ENCODE results near the gene FXYD1. TPM values are rescaled to one million over a fixed set of nuclear protein-coding genes. Genes with fewer than 3 reads are reported as not detected.

The FXYD1 gene
- polyA plus RNA-seq, 3 donors: 16.1 to 22.5 (median 20.2) TPM

- no peak for DNase-seq (ENCODE audit: low read depth in 3 of 3, low spot score in 2 of 3)
Observed at GRCh38 chr19:35178701-35179100, 40.1 kb downstream of the FXYD1 start.

DNA sequence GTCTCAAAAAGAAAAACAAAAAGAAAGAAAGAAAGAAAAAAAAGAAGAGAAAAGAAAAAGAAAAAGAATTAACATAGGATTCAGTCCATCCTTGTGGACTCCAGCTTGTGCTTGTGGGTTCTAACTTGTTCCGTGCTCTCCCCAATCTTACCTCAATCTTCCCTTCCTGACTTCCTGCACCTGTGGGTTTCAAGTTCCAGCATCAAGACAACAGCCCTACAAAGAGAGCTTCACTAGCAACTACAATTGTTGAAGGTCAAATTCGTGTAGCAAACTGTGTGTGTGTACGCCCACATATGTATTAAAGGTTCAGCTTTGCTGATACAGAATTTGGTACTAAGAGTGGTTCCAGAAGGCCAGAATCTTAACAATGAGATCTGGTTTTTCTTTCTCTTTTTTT lies 41.2 kb downstream of the FXYD1 start:
- DNase-seq (ENCODE audit: low read depth in 3 of 3, low spot score in 2 of 3): no peak

DNA sequence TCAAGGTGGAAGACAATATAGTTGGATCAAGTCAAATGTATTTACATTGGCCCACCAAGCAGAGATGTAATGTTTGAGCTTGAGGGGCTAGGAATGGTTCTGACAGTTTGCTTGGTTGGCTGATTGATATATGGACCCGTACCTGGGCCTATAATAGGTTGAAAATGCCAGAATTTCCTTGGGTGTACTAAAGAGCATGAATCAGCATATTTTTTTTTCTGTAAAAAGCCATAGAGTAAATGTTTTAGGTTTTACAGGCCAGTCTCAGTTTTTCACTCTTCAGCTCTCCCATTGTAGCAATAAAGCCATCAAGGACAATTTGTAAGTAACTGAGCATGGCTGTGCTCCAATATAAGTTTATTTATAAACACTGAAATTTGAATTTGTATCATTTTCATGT lies 42.8 kb downstream of the FXYD1 start:
- DNase-seq (ENCODE audit: low read depth in 3 of 3, low spot score in 2 of 3): no peak

DNA sequence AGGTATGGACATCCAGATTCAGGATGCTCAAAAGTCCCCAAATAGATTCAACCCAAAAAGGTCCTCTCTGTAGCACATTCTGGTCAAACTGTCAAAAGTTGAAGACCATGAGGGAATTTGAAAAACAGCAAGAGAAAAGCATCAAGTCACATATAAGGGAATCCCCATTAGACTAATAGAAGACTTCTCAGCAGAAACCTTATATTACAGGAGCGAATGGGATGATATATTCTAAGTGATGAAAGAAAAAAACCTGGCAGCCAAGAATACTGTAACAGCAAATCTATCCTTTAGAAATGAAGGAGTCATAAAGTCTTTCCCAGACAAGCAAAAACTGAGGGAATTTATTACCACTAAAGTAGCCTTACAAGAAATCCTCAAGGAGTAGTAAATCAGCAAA lies 45.6 kb downstream of the FXYD1 start:
- no peak for DNase-seq (ENCODE audit: low read depth in 3 of 3, low spot score in 2 of 3)

DNA sequence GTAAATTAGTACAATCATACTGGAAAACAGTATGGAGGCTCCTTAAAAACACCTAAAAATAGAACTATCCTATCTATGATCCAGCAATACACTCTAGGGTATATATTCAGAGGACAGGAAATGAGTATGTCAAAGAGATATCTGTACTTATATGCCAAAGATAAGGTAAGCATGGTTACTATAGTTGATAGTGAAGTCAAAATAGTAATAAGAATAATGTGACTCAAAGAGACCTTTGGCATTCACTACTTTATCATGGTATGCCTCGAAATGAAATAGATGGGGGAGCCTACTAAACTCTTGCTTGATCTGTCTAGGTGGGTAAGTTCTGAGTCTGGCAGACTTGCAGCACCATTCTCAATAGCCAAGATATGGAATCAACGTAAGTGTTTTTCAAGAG lies 46.3 kb downstream of the FXYD1 start:
- DNase-seq (ENCODE audit: low read depth in 3 of 3, low spot score in 2 of 3): no peak

Other genes with a start within 250 kb of the FXYD1 start
- gene ZNF30, start 211.9 kb upstream of the FXYD1 start, polyA plus RNA-seq (ENCODE audit: insufficient read length in 3 of 3): 1 to 10 TPM; 7.0 to 8.5 (median 7.8) TPM
- 1 to 10 TPM; 6.9 to 7.9 (median 7.0) TPM for gene ZNF792, start 174.6 kb upstream of the FXYD1 start, polyA plus RNA-seq (ENCODE audit: insufficient read length in 3 of 3)
- gene GRAMD1A, start 138.5 kb upstream of the FXYD1 start, polyA plus RNA-seq (ENCODE audit: insufficient read length in 3 of 3): 10 to 100 TPM; 38.3 to 51.2 (median 46.1) TPM
- under 1 TPM; 0.55 to 0.92 (median 0.64) TPM for gene SCN1B, start 108.4 kb upstream of the FXYD1 start, polyA plus RNA-seq (ENCODE audit: insufficient read length in 3 of 3)
- 100 to 1,000 TPM in 1 of 3 donors, 10 to 100 TPM in 2; 78.8 to 102 (median 83.3) TPM for gene HPN, start 97.1 kb upstream of the FXYD1 start, polyA plus RNA-seq (ENCODE audit: insufficient read length in 3 of 3)
- gene FXYD3, start 23.0 kb upstream of the FXYD1 start, polyA plus RNA-seq (ENCODE audit: insufficient read length in 3 of 3): 10 to 100 TPM in 2 of 3 donors, 1 to 10 TPM in 1; 7.0 to 26.7 (median 15.4) TPM
- gene LGI4, start 3.8 kb upstream of the FXYD1 start, polyA plus RNA-seq (ENCODE audit: insufficient read length in 3 of 3): 1 to 10 TPM; 2.2 to 3.0 (median 2.3) TPM
- 1 to 10 TPM in 1 of 3 donors, under 1 TPM in 2; 0.50 to 1.0 (median 0.57) TPM for gene FXYD7, start 4.4 kb downstream of the FXYD1 start, polyA plus RNA-seq (ENCODE audit: insufficient read length in 3 of 3)
- gene FXYD5, start 15.9 kb downstream of the FXYD1 start, polyA plus RNA-seq (ENCODE audit: insufficient read length in 3 of 3): 10 to 100 TPM; 19.1 to 36.7 (median 25.5) TPM
- not detected for gene FAM187B, start 89.9 kb downstream of the FXYD1 start, polyA plus RNA-seq (ENCODE audit: insufficient read length in 3 of 3)
- gene LSR, start 110.2 kb downstream of the FXYD1 start, polyA plus RNA-seq (ENCODE audit: insufficient read length in 3 of 3): 10 to 100 TPM; 38.5 to 52.0 (median 51.5) TPM
- 100 to 1,000 TPM; 160 to 166 (median 164) TPM for gene USF2, start 130.1 kb downstream of the FXYD1 start, polyA plus RNA-seq (ENCODE audit: insufficient read length in 3 of 3)
- under 1 TPM in 2 of 3 donors, not detected in 1; 0.06 to 0.31 TPM for gene HAMP, start 143.7 kb downstream of the FXYD1 start, polyA plus RNA-seq (ENCODE audit: insufficient read length in 3 of 3)
- 1 to 10 TPM; 1.9 to 2.7 (median 2.3) TPM for gene MAG, start 153.3 kb downstream of the FXYD1 start, polyA plus RNA-seq (ENCODE audit: insufficient read length in 3 of 3)
- 1 to 10 TPM; 5.1 to 10.0 (median 8.7) TPM for gene CD22, start 190.4 kb downstream of the FXYD1 start, polyA plus RNA-seq (ENCODE audit: insufficient read length in 3 of 3)
- gene FFAR1, start 209.1 kb downstream of the FXYD1 start, polyA plus RNA-seq (ENCODE audit: insufficient read length in 3 of 3): under 1 TPM; 0.22 to 0.30 (median 0.28) TPM
- gene FFAR3, start 219.6 kb downstream of the FXYD1 start, polyA plus RNA-seq (ENCODE audit: insufficient read length in 3 of 3): under 1 TPM in 2 of 3 donors, not detected in 1; 0.14 to 0.31 TPM
- not detected for gene GPR42, start 232.2 kb downstream of the FXYD1 start, polyA plus RNA-seq (ENCODE audit: insufficient read length in 3 of 3)

Measured in right renal cortex interstitium (tissue), 3 donors.